HepG2 (cell line): Measurements from ENCODE around the gene TMEM81. TPM values are rescaled to one million over a fixed set of nuclear protein-coding genes. Genes with fewer than 3 reads are reported as not detected.

Experiments used
- ATAC-seq: fragments of 200-7000 bp; cut with Tn5 transposase; 3 replicates; pipeline ENCODE4 v1.9.1; 2020; ENCODE audit warnings: mild to moderate bottlenecking, moderate library complexity
- BruUV-seq: library from RNA; stranded (reverse); fragments of 400-500 nt; replicated peaks from 2 replicates; lab custom pipeline; 2021; lab: Mats Ljungman, UMichigan
- CTCF ChIA-PET: fragments of 300-600 bp; formaldehyde crosslinking; extraction: SDS; loops from one replicate; lab custom pipeline; 2021; ENCODE audit warnings: low total read pairs, inconsistent platforms, low intra/inter-chr PET ratio; lab: Yijun Ruan, JAX
- POLR2A ChIA-PET: fragments of 350-600 bp; sonication (Branson Sonifier 250); formaldehyde crosslinking; loops from one replicate; lab custom pipeline; 2020; ENCODE audit warnings: antibody characterized with exemption, inconsistent platforms; lab: Yijun Ruan, JAX
- DNase-seq: peaks from one replicate; pipeline ENCODE4 v3.0.0-alpha.2; 2015; ENCODE audit warnings: low spot score
- FAIRE-seq: peaks from 3 replicates; lab custom pipeline; 2011; peaks lifted over from hg19 to GRCh38; lab: Jason Lieb, UNC
- H2AFZ ChIP-seq: one replicate; pipeline ENCODE4 v1.6.1; 2011; ENCODE audit warnings: low read length, inconsistent platforms
- H3K27ac ChIP-seq: fragments of 300-600 bp; 3 replicates; pipeline ENCODE4 v1.8.0; 2011; ENCODE audit warnings: mixed run types, mild to moderate bottlenecking, mixed read lengths, low read length, inconsistent platforms; ENCODE audit not compliant: insufficient read depth; ENCODE audit errors: extremely low read length
- H3K27me3 ChIP-seq, 2 experiments: fragments of 200-600 bp in 1 of 2; 2 replicates in 1 of 2; 3 replicates in 1 of 2; pipeline versions ENCODE4 v1.6.0 to v1.8.0; 2011; ENCODE audit warnings: low read length in 2 of 2, mild to moderate bottlenecking in 2 of 2, moderate library complexity in 2 of 2, inconsistent platforms in 1 of 2; ENCODE audit not compliant: insufficient read depth in 2 of 2, control insufficient read depth in 1 of 2
- H3K36me3 ChIP-seq, 2 experiments: fragments of 200-600 bp in 1 of 2; replicated peaks in 1 of 2; 2 replicates in 1 of 2; 3 replicates in 1 of 2; pipeline versions ENCODE4 v1.5.1 to v1.8.0; 2011; ENCODE audit warnings: low read length in 2 of 2, inconsistent platforms in 1 of 2; ENCODE audit not compliant: insufficient read depth in 2 of 2, control insufficient read depth in 1 of 2
- H3K4me1 ChIP-seq: 2 replicates; pipeline ENCODE4 v1.5.1; 2012; ENCODE audit warnings: low read length, inconsistent platforms; ENCODE audit not compliant: insufficient read depth
- H3K4me2 ChIP-seq: 2 replicates; pipeline ENCODE4 v1.6.0; 2011; ENCODE audit warnings: low read depth, low read length, inconsistent platforms
- H3K4me3 ChIP-seq, 3 experiments: fragments of 200-600 bp in 1 of 3; sonication (generic), shearing (Covaris generic) in 1 of 3; replicated peaks in 1 of 3; 2 replicates each; pipeline ENCODE4 v1.5.1; 2011 to 2016; ENCODE audit warnings: low read length in 3 of 3, inconsistent platforms in 2 of 3, low read depth in 2 of 3, mild to moderate bottlenecking in 2 of 3, control low read depth in 1 of 3, mixed read lengths in 1 of 3; ENCODE audit not compliant: insufficient read depth in 1 of 3
- H3K79me2 ChIP-seq: one replicate; pipeline ENCODE4 v1.6.1; 2011; ENCODE audit warnings: low read length, inconsistent platforms; ENCODE audit not compliant: insufficient read depth
- H3K9ac ChIP-seq: 2 replicates; pipeline ENCODE4 v1.6.0; 2011; ENCODE audit warnings: mild to moderate bottlenecking, low read depth, low read length, inconsistent platforms; ENCODE audit not compliant: insufficient read depth
- H3K9me3 ChIP-seq: 2 replicates; pipeline ENCODE4 v1.5.1; 2012; ENCODE audit warnings: mild to moderate bottlenecking, low read length
- H4K20me1 ChIP-seq: 2 replicates; pipeline ENCODE4 v1.6.0; 2011; ENCODE audit warnings: inconsistent platforms, mild to moderate bottlenecking, low read length, moderate library complexity; ENCODE audit not compliant: insufficient read depth
- DNMT1 ChIP-seq: sonication (generic); formaldehyde crosslinking; IDR thresholded peaks from 2 replicates; pipeline ENCODE4 v1.5.1; 2020; ENCODE audit warnings: mild to moderate bottlenecking, missing genetic modification reagents
- EZH2 ChIP-seq: conservative IDR thresholded peaks from 2 replicates; pipeline ENCODE4 v1.6.1; 2012; ENCODE audit warnings: mild to moderate bottlenecking, low read depth, low read length, moderate library complexity
- MZF1 ChIP-seq: sonication (generic); formaldehyde crosslinking; IDR thresholded peaks from 2 replicates; pipeline ENCODE4 v1.8.1; 2023; ENCODE audit warnings: mild to moderate bottlenecking, missing genetic modification reagents, borderline replicate concordance
- NR1H2 ChIP-seq: sonication (generic); formaldehyde crosslinking; IDR thresholded peaks from 2 replicates; pipeline ENCODE4 v1.8.1; 2022; ENCODE audit warnings: low read depth, missing genetic modification reagents, borderline replicate concordance
- RORA ChIP-seq: sonication (generic); formaldehyde crosslinking; IDR thresholded peaks from 2 replicates; pipeline ENCODE4 v1.5.0; 2020; ENCODE audit warnings: mild to moderate bottlenecking, missing genetic modification reagents, moderate library complexity
- RXRB ChIP-seq: IDR thresholded peaks from 2 replicates; pipeline ENCODE4 v1.6.1; 2016; ENCODE audit warnings: borderline replicate concordance, missing genetic modification reagents, missing compliant biosample characterization
- SRSF1 ChIP-seq: fragments of 200-400 bp; formaldehyde crosslinking; optimal IDR thresholded peaks from 2 replicates; pipeline ENCODE3; 2017; ENCODE audit warnings: mild to moderate bottlenecking, low read depth, low read length, moderate library complexity
- TGIF2 ChIP-seq: IDR thresholded peaks from 2 replicates; pipeline ENCODE4 v1.6.1; 2016; ENCODE audit warnings: control low read depth, missing compliant biosample characterization
- ZMAT3 ChIP-seq: sonication (generic); formaldehyde crosslinking; conservative IDR thresholded peaks from 2 replicates; pipeline ENCODE4 v1.7.0; 2021; ENCODE audit warnings: missing genetic modification reagents
- ZNF616 ChIP-seq: sonication (generic); formaldehyde crosslinking; IDR thresholded peaks from 2 replicates; pipeline ENCODE4 v1.5.0; 2020; ENCODE audit warnings: low read depth, mild to moderate bottlenecking, missing genetic modification reagents
- ZNF780A ChIP-seq: sonication (generic); formaldehyde crosslinking; IDR thresholded peaks from 2 replicates; pipeline ENCODE4 v1.8.0; 2022; ENCODE audit warnings: mild to moderate bottlenecking, missing genetic modification reagents, moderate library complexity
- ZZZ3 ChIP-seq: sonication (generic); formaldehyde crosslinking; IDR thresholded peaks from 2 replicates; pipeline ENCODE4 v1.4.0; 2020; ENCODE audit warnings: missing genetic modification reagents, mild to moderate bottlenecking, borderline replicate concordance
- WGBS: methylation state at CpG from one replicate; pipeline ENCODE4 v1.1.6; 2017; ENCODE audit warnings: low lambda C conversion rate; 5-methylcytosine and 5-hydroxymethylcytosine counted together
- in situ Hi-C: cut with HindIII; loops from 2 replicates; pipeline ENCODE4 v1.10.0; 2017; ENCODE audit warnings: low pct_unique_long_range_greater_than_20kb; ENCODE audit not compliant: extremely low pct_ligation_motif_present
- intact Hi-C: fragments of 100-400 bp; cut with micrococcal nuclease; formaldehyde crosslinking; loops from one replicate; pipeline ENCODE4 v1.10.0; 2022; ENCODE audit not compliant: unreplicated experiment
- polyA plus RNA-seq, 8 experiments: library from polyadenylated mRNA; depleted of rRNA in 3 of 8; stranded (reverse) in 7 of 8; unstranded in 1 of 8; fragments of >200 nt; fragmentation: Illumina TruSeq in 4 of 8; extraction: Trizol in 4 of 8; gene quantifications; 2 replicates each; pipeline versions ENCODE4 v1.2.1 to v1.2.3, GENCODE V29; 2011 to 2016; ENCODE audit warnings: low read depth in 4 of 8, missing spikeins in 1 of 8, mixed read lengths in 1 of 8; ENCODE audit not compliant: insufficient read depth in 1 of 8
- total RNA-seq, 5 experiments: library from RNA; depleted of rRNA; stranded (reverse); fragments of >200 nt; fragmentation: Illumina TruSeq; extraction: Trizol; gene quantifications; 2 replicates each; pipeline ENCODE4 v1.2.3, GENCODE V29; 2016; ENCODE audit warnings: low read depth in 1 of 5
- TF ChIP-seq, protein P1 (sequence below): sonication (generic); formaldehyde crosslinking; IDR thresholded peaks from 2 replicates; pipeline ENCODE4 v1.4.0; 2020; ENCODE audit warnings: missing genetic modification reagents
- TF ChIP-seq, protein P2 (sequence below): sonication (generic); formaldehyde crosslinking; IDR thresholded peaks from 2 replicates; pipeline ENCODE4 v1.5.0; 2020; ENCODE audit warnings: missing genetic modification reagents
- TF ChIP-seq, protein P3 (sequence below): sonication (generic); formaldehyde crosslinking; IDR thresholded peaks from 2 replicates; pipeline ENCODE4 v1.4.0; 2020; ENCODE audit warnings: mild to moderate bottlenecking, missing genetic modification reagents
- TF ChIP-seq, protein P4 (sequence below): sonication (generic); formaldehyde crosslinking; IDR thresholded peaks from 2 replicates; pipeline ENCODE4 v1.8.0; 2022; ENCODE audit warnings: mild to moderate bottlenecking, missing genetic modification reagents
- TF ChIP-seq, protein P5 (sequence below): sonication (generic); IDR thresholded peaks from 2 replicates; pipeline ENCODE4 v1.6.1; 2016; ENCODE audit warnings: low read depth, borderline replicate concordance

TMEM81 gene
- total and polyA plus RNA-seq, 2 of the 13 experiments (the other 11 are each of a cell fraction or from before 2014, with no cell fraction given): 1.1 TPM

DNA sequence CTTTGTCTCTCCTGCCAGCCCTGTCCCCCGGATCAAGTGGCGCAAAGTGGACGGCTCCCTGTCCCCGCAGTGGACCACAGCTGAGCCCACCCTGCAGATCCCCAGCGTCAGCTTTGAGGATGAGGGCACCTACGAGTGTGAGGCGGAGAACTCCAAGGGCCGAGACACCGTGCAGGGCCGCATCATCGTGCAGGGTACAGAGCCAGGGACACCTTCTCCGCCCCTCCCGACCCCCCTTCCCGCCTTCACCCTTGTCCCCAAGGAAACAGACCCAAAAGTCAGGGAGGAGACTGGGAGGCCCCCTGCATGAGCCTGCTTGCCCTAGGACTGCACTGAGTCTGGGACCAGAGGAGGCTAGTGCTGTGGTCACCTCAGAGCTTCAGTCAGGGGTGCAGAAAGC, 23.0 kb downstream of the TMEM81 start:
- H3K4me2 ChIP-seq: no peak overlapping the region
- H3K36me3 ChIP-seq: no peaks in the 10 kb centered on the region
- CTCF ChIA-PET: interaction anchor here (1.0 to 4.2 kb wide), 3 partner anchors 72 to 85 kb away, joined by 3 to 41 read pairs (median 14); no protein-coding TSS in a partner anchor
- no peaks in the 10 kb centered on the region for H3K79me2 ChIP-seq
- intact Hi-C loops: loop anchor here (1.0 to 2.0 kb wide), 2 partner anchors 72 to 196 kb away; no protein-coding TSS in a partner anchor
- ATAC-seq (peak; percentile 28), DNase-seq (no peak), FAIRE-seq (no peak)
- POLR2A ChIA-PET: no interaction called here
- 33% methylated on average over 9 of the region's 14 CpGs for WGBS
- H3K4me1 ChIP-seq: no peaks in the 10 kb centered on the region
- H3K9ac ChIP-seq: no peak overlapping the region
- H3K27ac ChIP-seq: no peak overlapping the region
- H4K20me1 ChIP-seq: no peaks in the 10 kb centered on the region
- no TSS peak for BruUV-seq
- H2AFZ ChIP-seq: no peak overlapping the region
- H3K27me3 ChIP-seq: peaks cover 1 to 47% of the 10 kb centered on the region in 2 experiments; a peak in 3 of 5 replicates
- in situ Hi-C loops: loop anchor here (5.0 to 10.0 kb wide), 2 partner anchors 84 to 194 kb away; no protein-coding TSS in a partner anchor
- H3K9me3 ChIP-seq: no peaks in the 10 kb centered on the region
- H3K4me3 ChIP-seq: no peak overlapping the region
- TF ChIP-seq ZNF616 (CRISPR knock-in tag) (no peak), EZH2 (no peak), SRSF1 (no peak), RORA (no peak), MZF1 (CRISPR knock-in tag) (no peak), TGIF2 (CRISPR knock-in tag) (no peak), ZMAT3 (CRISPR knock-in tag) (no peak), RXRB (no peak), ZZZ3 (no peak), DNMT1 (no peak), ZNF780A (CRISPR knock-in tag) (no peak), NR1H2 (CRISPR knock-in tag) (no peak)
- TF ChIP-seq, protein P1, sequence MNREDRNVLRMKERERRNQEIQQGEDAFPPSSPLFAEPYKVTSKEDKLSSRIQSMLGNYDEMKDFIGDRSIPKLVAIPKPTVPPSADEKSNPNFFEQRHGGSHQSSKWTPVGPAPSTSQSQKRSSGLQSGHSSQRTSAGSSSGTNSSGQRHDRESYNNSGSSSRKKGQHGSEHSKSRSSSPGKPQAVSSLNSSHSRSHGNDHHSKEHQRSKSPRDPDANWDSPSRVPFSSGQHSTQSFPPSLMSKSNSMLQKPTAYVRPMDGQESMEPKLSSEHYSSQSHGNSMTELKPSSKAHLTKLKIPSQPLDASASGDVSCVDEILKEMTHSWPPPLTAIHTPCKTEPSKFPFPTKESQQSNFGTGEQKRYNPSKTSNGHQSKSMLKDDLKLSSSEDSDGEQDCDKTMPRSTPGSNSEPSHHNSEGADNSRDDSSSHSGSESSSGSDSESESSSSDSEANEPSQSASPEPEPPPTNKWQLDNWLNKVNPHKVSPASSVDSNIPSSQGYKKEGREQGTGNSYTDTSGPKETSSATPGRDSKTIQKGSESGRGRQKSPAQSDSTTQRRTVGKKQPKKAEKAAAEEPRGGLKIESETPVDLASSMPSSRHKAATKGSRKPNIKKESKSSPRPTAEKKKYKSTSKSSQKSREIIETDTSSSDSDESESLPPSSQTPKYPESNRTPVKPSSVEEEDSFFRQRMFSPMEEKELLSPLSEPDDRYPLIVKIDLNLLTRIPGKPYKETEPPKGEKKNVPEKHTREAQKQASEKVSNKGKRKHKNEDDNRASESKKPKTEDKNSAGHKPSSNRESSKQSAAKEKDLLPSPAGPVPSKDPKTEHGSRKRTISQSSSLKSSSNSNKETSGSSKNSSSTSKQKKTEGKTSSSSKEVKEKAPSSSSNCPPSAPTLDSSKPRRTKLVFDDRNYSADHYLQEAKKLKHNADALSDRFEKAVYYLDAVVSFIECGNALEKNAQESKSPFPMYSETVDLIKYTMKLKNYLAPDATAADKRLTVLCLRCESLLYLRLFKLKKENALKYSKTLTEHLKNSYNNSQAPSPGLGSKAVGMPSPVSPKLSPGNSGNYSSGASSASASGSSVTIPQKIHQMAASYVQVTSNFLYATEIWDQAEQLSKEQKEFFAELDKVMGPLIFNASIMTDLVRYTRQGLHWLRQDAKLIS (CRISPR knock-in tag): no peak
- TF ChIP-seq, protein P2, sequence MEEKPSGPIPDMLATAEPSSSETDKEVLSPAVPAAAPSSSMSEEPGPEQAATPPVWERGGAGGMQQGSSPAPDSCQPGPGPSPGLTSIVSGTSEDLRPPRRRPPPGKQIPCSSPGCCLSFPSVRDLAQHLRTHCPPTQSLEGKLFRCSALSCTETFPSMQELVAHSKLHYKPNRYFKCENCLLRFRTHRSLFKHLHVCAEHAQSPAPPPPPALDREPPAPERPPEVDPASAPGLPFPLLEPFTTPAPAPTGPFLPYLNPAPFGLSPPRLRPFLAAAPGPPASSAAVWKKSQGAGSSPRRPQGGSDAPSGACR: no peak
- TF ChIP-seq, protein P3, sequence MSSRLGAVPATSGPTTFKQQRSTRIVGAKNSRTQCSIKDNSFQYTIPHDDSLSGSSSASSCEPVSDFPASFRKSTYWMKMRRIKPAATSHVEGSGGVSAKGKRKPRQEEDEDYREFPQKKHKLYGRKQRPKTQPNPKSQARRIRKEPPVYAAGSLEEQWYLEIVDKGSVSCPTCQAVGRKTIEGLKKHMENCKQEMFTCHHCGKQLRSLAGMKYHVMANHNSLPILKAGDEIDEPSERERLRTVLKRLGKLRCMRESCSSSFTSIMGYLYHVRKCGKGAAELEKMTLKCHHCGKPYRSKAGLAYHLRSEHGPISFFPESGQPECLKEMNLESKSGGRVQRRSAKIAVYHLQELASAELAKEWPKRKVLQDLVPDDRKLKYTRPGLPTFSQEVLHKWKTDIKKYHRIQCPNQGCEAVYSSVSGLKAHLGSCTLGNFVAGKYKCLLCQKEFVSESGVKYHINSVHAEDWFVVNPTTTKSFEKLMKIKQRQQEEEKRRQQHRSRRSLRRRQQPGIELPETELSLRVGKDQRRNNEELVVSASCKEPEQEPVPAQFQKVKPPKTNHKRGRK (CRISPR knock-in tag): no peak
- TF ChIP-seq, protein P4, sequence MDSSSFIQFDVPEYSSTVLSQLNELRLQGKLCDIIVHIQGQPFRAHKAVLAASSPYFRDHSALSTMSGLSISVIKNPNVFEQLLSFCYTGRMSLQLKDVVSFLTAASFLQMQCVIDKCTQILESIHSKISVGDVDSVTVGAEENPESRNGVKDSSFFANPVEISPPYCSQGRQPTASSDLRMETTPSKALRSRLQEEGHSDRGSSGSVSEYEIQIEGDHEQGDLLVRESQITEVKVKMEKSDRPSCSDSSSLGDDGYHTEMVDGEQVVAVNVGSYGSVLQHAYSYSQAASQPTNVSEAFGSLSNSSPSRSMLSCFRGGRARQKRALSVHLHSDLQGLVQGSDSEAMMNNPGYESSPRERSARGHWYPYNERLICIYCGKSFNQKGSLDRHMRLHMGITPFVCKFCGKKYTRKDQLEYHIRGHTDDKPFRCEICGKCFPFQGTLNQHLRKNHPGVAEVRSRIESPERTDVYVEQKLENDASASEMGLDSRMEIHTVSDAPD: no peak
- TF ChIP-seq, protein P5, sequence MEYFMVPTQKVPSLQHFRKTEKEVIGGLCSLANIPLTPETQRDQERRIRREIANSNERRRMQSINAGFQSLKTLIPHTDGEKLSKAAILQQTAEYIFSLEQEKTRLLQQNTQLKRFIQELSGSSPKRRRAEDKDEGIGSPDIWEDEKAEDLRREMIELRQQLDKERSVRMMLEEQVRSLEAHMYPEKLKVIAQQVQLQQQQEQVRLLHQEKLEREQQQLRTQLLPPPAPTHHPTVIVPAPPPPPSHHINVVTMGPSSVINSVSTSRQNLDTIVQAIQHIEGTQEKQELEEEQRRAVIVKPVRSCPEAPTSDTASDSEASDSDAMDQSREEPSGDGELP: no peak
